Effector CD8-positive, alpha-beta T cell (primary cell): Measurements from ENCODE around the gene ST3GAL2.
"Not testable (repeated sequence)": the region's sequence is repeated elsewhere in the genome, so short reads cannot be mapped to it uniquely, and the experiment has no call there.

ENCODE experiments used
- DNase-seq: peaks from one replicate; lab custom pipeline; 2025; lab: John Stamatoyannopoulos, UW

The ST3GAL2 gene

GRCh38 chr16:70337814-70338213 is 101.1 kb downstream of the ST3GAL2 start:
- DNase-seq = no peak

- not testable (repeated sequence) for DNase-seq
Measured at GRCh38 chr16:70332728-70333127, 106.2 kb downstream of the ST3GAL2 start.

- DNase-seq = no peak
Measured at GRCh38 chr16:70331588-70332358, 107.1 kb downstream of the ST3GAL2 start.

- no peak for DNase-seq
Measured at GRCh38 chr16:70331091-70331490, 107.8 kb downstream of the ST3GAL2 start.
